Thoracic aorta (tissue), 2 donors: ENCODE results near the gene CMIP. TPM values are rescaled to one million over a fixed set of nuclear protein-coding genes. Genes with fewer than 3 reads are reported as not detected.
"Not testable (repeated sequence)": the region's sequence is repeated elsewhere in the genome, so short reads cannot be mapped to it uniquely, and the experiment has no call there.

Source experiments
- ATAC-seq: fragments of 150-250 bp; one replicate; pipeline ENCODE4 v1.8.0; 2017; ENCODE audit warnings: low read depth; ENCODE audit not compliant: insufficient number of reproducible peaks, low FRiP score
- DNase-seq: peaks from one replicate; pipeline ENCODE4 v3.0.0-alpha.2; 2020; ENCODE audit warnings: low spot score
- H3K27ac ChIP-seq, 2 donors: fragments of 200-600 bp; sonication (generic); 1 replicate in 1 of 2; 2 replicates in 1 of 2; pipeline ENCODE4 v1.5.1; 2016; ENCODE audit warnings: mild to moderate bottlenecking in 2 of 2, moderate library complexity in 2 of 2
- H3K27me3 ChIP-seq: fragments of 200-600 bp; sonication (generic); replicated peaks from 2 replicates; pipeline ENCODE4 v1.6.0; 2016; ENCODE audit warnings: mild to moderate bottlenecking; ENCODE audit not compliant: insufficient read depth
- H3K36me3 ChIP-seq: fragments of 200-600 bp; sonication (generic); one replicate; pipeline ENCODE4 v1.5.1; 2016
- H3K4me1 ChIP-seq, 2 donors: fragments of 200-600 bp; sonication (generic); 1 replicate in 1 of 2; 2 replicates in 1 of 2; pipeline versions ENCODE4 v1.5.1 to v1.6.0; 2016; ENCODE audit warnings: low read depth in 2 of 2, mild to moderate bottlenecking in 1 of 2; ENCODE audit not compliant: control insufficient read depth in 1 of 2
- H3K4me3 ChIP-seq: fragments of 200-600 bp; sonication (generic); 2 replicates; pipeline ENCODE4 v1.5.1; 2016; ENCODE audit warnings: mild to moderate bottlenecking
- H3K9me3 ChIP-seq: fragments of 200-600 bp; sonication (generic); 2 replicates; pipeline ENCODE4 v1.5.1; 2016
- total RNA-seq, 2 donors: library from RNA; depleted of rRNA; stranded (reverse); fragments of >200 nt; gene quantifications; one replicate each; pipeline versions ENCODE4 v1.1.0 to v1.2.3, GENCODE V29; 2016
- TF ChIP-seq, protein P1 (sequence below): fragments of 200-600 bp; sonication (generic); IDR thresholded peaks from one replicate; pipeline ENCODE4 v1.5.1; 2019; ENCODE audit warnings: antibody characterized with exemption

The CMIP gene
- total RNA-seq, 2 donors from 2014 or later, result 20.8 to 46.8 TPM

DNA sequence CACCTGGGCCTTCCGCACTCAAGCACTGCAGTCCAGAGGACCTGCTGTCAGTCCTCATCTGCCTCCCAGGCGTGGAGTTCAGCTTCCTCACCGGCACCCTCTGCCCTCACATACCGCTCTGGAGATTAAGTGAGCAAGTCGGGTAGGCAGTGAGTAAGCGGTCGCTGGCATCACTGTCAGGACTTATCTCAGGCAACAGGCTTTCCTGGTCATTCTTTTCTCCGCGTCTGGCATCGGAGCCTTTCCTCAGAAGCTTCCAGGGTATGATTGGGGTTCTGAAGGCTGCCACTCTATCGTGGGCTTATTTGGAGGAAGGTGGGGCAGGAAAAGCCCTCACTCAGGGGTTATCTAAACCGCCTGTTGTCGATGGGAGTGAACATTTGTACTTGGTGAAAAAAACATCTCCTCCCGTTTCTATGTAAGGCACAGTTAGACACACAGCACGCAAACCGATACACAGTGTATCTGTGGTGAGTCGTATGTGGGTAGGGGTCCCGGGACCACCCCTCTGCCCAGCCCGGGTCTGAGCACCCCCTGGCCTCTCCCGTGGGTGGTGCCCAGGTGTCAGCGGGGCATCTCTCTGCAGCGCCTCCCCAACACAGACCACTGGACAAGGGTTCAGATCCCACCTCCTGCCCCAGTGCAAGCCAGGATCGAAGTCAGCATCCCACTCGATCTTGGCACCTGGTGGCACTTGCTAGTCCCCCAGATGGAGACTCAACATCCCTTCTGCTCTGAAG, 242.0 kb downstream of the CMIP start:
- no peak for ATAC-seq

DNA sequence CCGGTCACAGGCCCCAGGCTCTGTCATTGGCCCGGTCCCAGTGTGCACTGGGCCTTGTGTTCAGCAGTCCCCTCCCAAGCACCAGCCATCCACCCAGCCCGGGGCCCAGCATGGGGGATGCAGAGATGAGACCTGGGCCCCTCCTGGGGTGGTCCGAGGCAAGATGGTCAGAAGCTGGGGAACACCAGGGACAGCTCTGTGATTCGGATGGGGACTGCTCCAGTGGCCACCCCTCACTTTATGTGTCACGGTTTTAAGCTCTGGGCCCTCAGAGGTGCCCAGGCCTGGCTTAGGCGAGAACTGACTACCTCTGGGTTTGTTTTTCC, 242.5 kb downstream of the CMIP start:
- no peak for DNase-seq
- Histone ChIP-seq H3K36me3 (peaks cover 5% of the 10 kb centered on the region), H3K4me1 (no peaks in the 10 kb centered on the region), H3K9me3 (no peaks in the 10 kb centered on the region), H3K4me3 (no peak overlapping the region), H3K27ac (no peak overlapping the region), H3K27me3 (no peaks in the 10 kb centered on the region)
- TF ChIP-seq, protein P1, sequence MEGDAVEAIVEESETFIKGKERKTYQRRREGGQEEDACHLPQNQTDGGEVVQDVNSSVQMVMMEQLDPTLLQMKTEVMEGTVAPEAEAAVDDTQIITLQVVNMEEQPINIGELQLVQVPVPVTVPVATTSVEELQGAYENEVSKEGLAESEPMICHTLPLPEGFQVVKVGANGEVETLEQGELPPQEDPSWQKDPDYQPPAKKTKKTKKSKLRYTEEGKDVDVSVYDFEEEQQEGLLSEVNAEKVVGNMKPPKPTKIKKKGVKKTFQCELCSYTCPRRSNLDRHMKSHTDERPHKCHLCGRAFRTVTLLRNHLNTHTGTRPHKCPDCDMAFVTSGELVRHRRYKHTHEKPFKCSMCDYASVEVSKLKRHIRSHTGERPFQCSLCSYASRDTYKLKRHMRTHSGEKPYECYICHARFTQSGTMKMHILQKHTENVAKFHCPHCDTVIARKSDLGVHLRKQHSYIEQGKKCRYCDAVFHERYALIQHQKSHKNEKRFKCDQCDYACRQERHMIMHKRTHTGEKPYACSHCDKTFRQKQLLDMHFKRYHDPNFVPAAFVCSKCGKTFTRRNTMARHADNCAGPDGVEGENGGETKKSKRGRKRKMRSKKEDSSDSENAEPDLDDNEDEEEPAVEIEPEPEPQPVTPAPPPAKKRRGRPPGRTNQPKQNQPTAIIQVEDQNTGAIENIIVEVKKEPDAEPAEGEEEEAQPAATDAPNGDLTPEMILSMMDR, result no peak
- no peak for ATAC-seq

More for the DNA sequence above, 242.0 kb downstream of the CMIP start:
- TF ChIP-seq, protein P1, result no peak
- Histone ChIP-seq H3K4me1 (no peaks in the 10 kb centered on the region), H3K27me3 (no peaks in the 10 kb centered on the region), H3K4me3 (no peak overlapping the region), H3K27ac (no peak overlapping the region), H3K9me3 (no peaks in the 10 kb centered on the region), H3K36me3 (no peaks in the 10 kb centered on the region)
- no peak for DNase-seq

DNA sequence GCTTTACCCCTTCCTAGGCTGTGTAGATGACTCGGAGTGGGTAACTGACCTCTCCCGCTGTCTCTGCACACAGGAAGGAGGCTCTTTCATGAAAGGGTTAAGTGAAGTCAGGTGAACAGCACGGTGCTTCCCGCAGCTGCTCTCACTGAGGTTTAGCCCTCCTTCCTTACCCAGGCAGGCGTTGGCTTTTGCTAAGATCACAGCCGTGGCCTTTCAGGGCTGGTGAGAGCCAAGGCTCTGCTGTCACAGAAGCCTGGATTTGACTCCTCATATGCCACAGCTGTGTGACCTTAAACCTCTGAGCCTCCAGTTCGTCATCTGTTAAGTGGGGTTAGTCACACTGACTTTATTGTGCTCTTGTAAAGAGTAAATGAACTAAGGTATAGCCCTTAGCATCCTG, 243.6 kb downstream of the CMIP start:
- no peak overlapping the region for H3K4me3 ChIP-seq
- TF ChIP-seq, protein P1, result no peak
- peaks cover 10% of the 10 kb centered on the region for H3K36me3 ChIP-seq
- no peak for DNase-seq
- H3K27me3 ChIP-seq, result no peaks in the 10 kb centered on the region
- H3K9me3 ChIP-seq, result no peaks in the 10 kb centered on the region
- ATAC-seq, result no peak
- no peak overlapping the region for H3K27ac ChIP-seq
- no peaks in the 10 kb centered on the region for H3K4me1 ChIP-seq

DNA sequence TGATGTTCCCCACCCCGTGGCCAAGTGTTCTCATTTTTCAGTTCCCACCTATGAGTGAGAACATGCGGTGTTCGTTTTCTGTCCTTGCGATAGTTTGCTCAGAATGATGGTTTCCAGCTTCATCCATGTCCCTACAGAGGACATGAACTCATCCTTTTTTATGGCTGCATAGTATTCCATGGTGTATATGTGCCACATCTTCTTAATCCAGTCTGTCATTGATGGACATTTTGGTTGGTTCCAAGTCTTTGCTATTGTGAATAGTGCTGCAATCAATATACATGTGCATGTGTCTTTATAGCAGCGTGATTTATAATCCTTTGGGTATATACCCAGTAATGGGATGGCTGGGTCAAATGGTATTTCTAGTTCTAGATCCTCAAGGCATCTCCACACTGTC, 244.2 kb downstream of the CMIP start:
- H3K27ac ChIP-seq, H3K9me3 ChIP-seq, ATAC-seq, H3K27me3 ChIP-seq, H3K4me3 ChIP-seq, H3K4me1 ChIP-seq, DNase-seq: not testable (repeated sequence)
- peaks cover 13% of the 10 kb centered on the region for H3K36me3 ChIP-seq

DNA sequence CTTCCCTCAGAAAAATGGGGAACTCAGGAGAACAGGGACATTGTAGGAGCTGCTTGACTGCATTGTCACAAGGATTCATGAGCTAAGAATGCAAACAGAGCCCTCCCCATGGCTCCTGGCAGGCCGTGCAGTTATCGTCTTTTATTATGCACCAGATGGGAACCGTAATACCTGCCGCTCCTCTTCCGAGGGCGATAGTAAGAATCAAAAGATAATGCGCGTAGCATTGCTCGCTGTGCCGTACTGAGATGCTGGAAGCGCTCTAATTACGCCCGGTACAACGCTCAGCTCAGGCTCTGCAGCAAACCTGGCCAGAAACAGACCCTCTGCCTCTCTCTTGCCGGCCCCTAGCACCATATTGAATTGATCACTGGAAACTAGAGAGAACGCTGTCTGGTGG, 247.4 kb downstream of the CMIP start:
- ATAC-seq (no peak), DNase-seq (no peak)
- TF ChIP-seq, protein P1, result no peak
- no peak overlapping the region for H3K27ac ChIP-seq
- no peak overlapping the region for H3K4me3 ChIP-seq
- no peaks in the 10 kb centered on the region for H3K27me3 ChIP-seq
- no peaks in the 10 kb centered on the region for H3K9me3 ChIP-seq
- peaks cover 13% of the 10 kb centered on the region for H3K36me3 ChIP-seq
- no peaks in the 10 kb centered on the region for H3K4me1 ChIP-seq

DNA sequence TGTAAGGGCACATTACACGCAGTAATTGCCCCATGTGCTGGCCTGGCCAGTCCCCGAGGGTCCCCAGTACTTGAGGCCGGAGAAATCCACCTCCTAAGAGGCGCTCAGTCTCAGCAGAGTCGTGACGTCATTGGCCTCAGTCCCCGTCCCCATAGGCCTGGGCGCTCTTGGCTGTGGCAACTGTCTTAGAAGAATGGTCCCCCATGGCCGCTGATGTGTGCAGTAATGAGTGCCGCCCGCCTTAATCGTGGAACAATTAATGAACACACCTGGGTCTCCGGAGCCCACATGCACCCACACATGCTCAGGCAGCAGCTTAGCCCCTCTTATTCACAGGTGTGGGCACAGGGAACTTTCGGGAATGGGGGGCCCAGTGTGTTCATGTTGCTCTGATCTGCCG, 248.0 kb downstream of the CMIP start:
- no peak overlapping the region for H3K27ac ChIP-seq
- TF ChIP-seq, protein P1, result no peak
- DNase-seq, result no peak
- peaks cover 13% of the 10 kb centered on the region for H3K36me3 ChIP-seq
- H3K4me1 ChIP-seq, result no peaks in the 10 kb centered on the region
- ATAC-seq, result no peak
- H3K9me3 ChIP-seq, result no peaks in the 10 kb centered on the region
- no peaks in the 10 kb centered on the region for H3K27me3 ChIP-seq
- no peak overlapping the region for H3K4me3 ChIP-seq
